Activated T-cell treated with anti-CD3 and anti-CD28 coated beads, Interleukin-2, amount 50 U/mL, for 72 hours (primary cell): ENCODE results near the gene SLC38A8. TPM values are rescaled to one million over a fixed set of nuclear protein-coding genes. Genes with fewer than 3 reads are reported as not detected.

ENCODE experiments used
- ATAC-seq, 2 donors: fragments of 150-1000 bp; cut with Tn5 transposase; replicated peaks in 1 of 2; 2 replicates each; pipeline ENCODE4 v1.10.0; 2021; ENCODE audit warnings: moderate library complexity in 2 of 2, mild to moderate bottlenecking in 1 of 2
- DNase-seq, 2 donors: peaks; one replicate each; pipeline ENCODE4 v3.0.0; 2021 to 2022; ENCODE audit warnings: mixed read lengths in 1 of 2
- H3K27ac Mint-ChIP-seq: one replicate; pipeline ENCODE4 v1.8.0; 2022; ENCODE audit warnings: mild to moderate bottlenecking, moderate library complexity, mixed read lengths
- H3K27me3 Mint-ChIP-seq: one replicate; pipeline ENCODE4 v1.8.0; 2022; ENCODE audit warnings: low read depth, mixed read lengths
- H3K36me3 Mint-ChIP-seq, 2 donors: one replicate each; pipeline ENCODE4 v1.8.0; 2022; ENCODE audit warnings: mixed read lengths in 2 of 2, mild to moderate bottlenecking in 1 of 2; ENCODE audit not compliant: insufficient read depth in 2 of 2
- H3K4me1 Mint-ChIP-seq: one replicate; pipeline ENCODE4 v1.8.0; 2022; ENCODE audit warnings: low read depth, mixed read lengths
- H3K4me3 Mint-ChIP-seq, 2 donors: one replicate each; pipeline ENCODE4 v1.8.0; 2022; ENCODE audit warnings: mild to moderate bottlenecking in 2 of 2, mixed read lengths in 2 of 2, moderate library complexity in 2 of 2
- H3K9me3 Mint-ChIP-seq, 2 donors: one replicate each; pipeline ENCODE4 v1.8.0; 2022; ENCODE audit warnings: mixed read lengths in 2 of 2
- total RNA-seq, 2 donors: library from RNA; stranded (reverse); gene quantifications; one replicate each; pipeline ENCODE4 v1.2.3, GENCODE V29; 2022

Gene SLC38A8
- total RNA-seq, 2 donors from 2014 or later = not detected

- ATAC-seq (no peak), DNase-seq (no peak)
- Mint-ChIP-seq H3K4me3 (no peak overlapping the region), H3K27me3 (no peaks in the 10 kb centered on the region), H3K4me1 (no peaks in the 10 kb centered on the region), H3K9me3 (no peaks in the 10 kb centered on the region), H3K27ac (no peak overlapping the region), H3K36me3 (peaks cover 0 to 5% of the 10 kb centered on the region in 2 donors)
Measured at GRCh38 chr16:84053237-84053636, 10.6 kb upstream of the SLC38A8 start.

- ATAC-seq (no peak), DNase-seq (no peak)
- H3K9me3 Mint-ChIP-seq = no peaks in the 10 kb centered on the region
- H3K4me1 Mint-ChIP-seq = no peaks in the 10 kb centered on the region
- no peak overlapping the region for H3K27ac Mint-ChIP-seq
- H3K27me3 Mint-ChIP-seq = no peaks in the 10 kb centered on the region
- H3K36me3 Mint-ChIP-seq = no peaks in the 10 kb centered on the region
- H3K4me3 Mint-ChIP-seq = no peak overlapping the region
Measured at GRCh38 chr16:84052071-84052622, 9.6 kb upstream of the SLC38A8 start.

GRCh38 chr16:84050316-84050715 is 7.7 kb upstream of the SLC38A8 start:
- no peak overlapping the region for H3K4me3 Mint-ChIP-seq
- no peaks in the 10 kb centered on the region for H3K4me1 Mint-ChIP-seq
- H3K36me3 Mint-ChIP-seq = no peaks in the 10 kb centered on the region
- no peak for ATAC-seq
- no peaks in the 10 kb centered on the region for H3K9me3 Mint-ChIP-seq
- H3K27me3 Mint-ChIP-seq = no peaks in the 10 kb centered on the region
- DNase-seq = no peak
- H3K27ac Mint-ChIP-seq = no peak overlapping the region

GRCh38 chr16:84049403-84050060 is 6.9 kb upstream of the SLC38A8 start:
- ATAC-seq (no peak), DNase-seq (no peak)
- H3K9me3 Mint-ChIP-seq = no peaks in the 10 kb centered on the region
- H3K4me3 Mint-ChIP-seq = no peak overlapping the region
- H3K27me3 Mint-ChIP-seq = peaks cover 1% of the 10 kb centered on the region
- no peaks in the 10 kb centered on the region for H3K36me3 Mint-ChIP-seq
- no peak overlapping the region for H3K27ac Mint-ChIP-seq
- no peaks in the 10 kb centered on the region for H3K4me1 Mint-ChIP-seq

GRCh38 chr16:84048871-84049270 is 6.3 kb upstream of the SLC38A8 start:
- Mint-ChIP-seq H3K4me3 (no peak overlapping the region), H3K27ac (no peak overlapping the region), H3K36me3 (no peaks in the 10 kb centered on the region), H3K4me1 (no peaks in the 10 kb centered on the region), H3K9me3 (no peaks in the 10 kb centered on the region), H3K27me3 (peaks cover 8% of the 10 kb centered on the region)
- DNase-seq = no peak
- ATAC-seq = no peak

GRCh38 chr16:84048270-84048669 is 5.7 kb upstream of the SLC38A8 start:
- no peak for ATAC-seq
- Mint-ChIP-seq H3K36me3 (no peaks in the 10 kb centered on the region), H3K27ac (no peak overlapping the region), H3K4me3 (no peak overlapping the region), H3K9me3 (no peaks in the 10 kb centered on the region), H3K4me1 (no peaks in the 10 kb centered on the region), H3K27me3 (peaks cover 14% of the 10 kb centered on the region)
- DNase-seq = no peak

- Mint-ChIP-seq H3K27me3 (peaks cover 18% of the 10 kb centered on the region), H3K9me3 (no peaks in the 10 kb centered on the region), H3K36me3 (no peaks in the 10 kb centered on the region), H3K4me1 (no peaks in the 10 kb centered on the region), H3K27ac (no peak overlapping the region), H3K4me3 (no peak overlapping the region)
- DNase-seq (no peak), ATAC-seq (no peak)
Measured at GRCh38 chr16:84047626-84048025, 5.0 kb upstream of the SLC38A8 start.

- H3K9me3 Mint-ChIP-seq = no peaks in the 10 kb centered on the region
- ATAC-seq (no peak), DNase-seq (no peak)
- no peak overlapping the region for H3K27ac Mint-ChIP-seq
- H3K4me3 Mint-ChIP-seq = no peak overlapping the region
- H3K27me3 Mint-ChIP-seq = peaks cover 18% of the 10 kb centered on the region
- no peaks in the 10 kb centered on the region for H3K4me1 Mint-ChIP-seq
- no peaks in the 10 kb centered on the region for H3K36me3 Mint-ChIP-seq
Measured at GRCh38 chr16:84047206-84047605, 4.6 kb upstream of the SLC38A8 start.

GRCh38 chr16:84045818-84046470 is 3.3 kb upstream of the SLC38A8 start:
- ATAC-seq = no peak
- H3K9me3 Mint-ChIP-seq = no peaks in the 10 kb centered on the region
- H3K27me3 Mint-ChIP-seq = peaks cover 18% of the 10 kb centered on the region
- no peaks in the 10 kb centered on the region for H3K4me1 Mint-ChIP-seq
- DNase-seq = no peak
- H3K27ac Mint-ChIP-seq = no peak overlapping the region
- no peaks in the 10 kb centered on the region for H3K36me3 Mint-ChIP-seq
- no peak overlapping the region for H3K4me3 Mint-ChIP-seq

- Mint-ChIP-seq H3K27me3 (peaks cover 18% of the 10 kb centered on the region), H3K9me3 (no peaks in the 10 kb centered on the region), H3K27ac (no peak overlapping the region), H3K4me1 (no peaks in the 10 kb centered on the region), H3K36me3 (no peaks in the 10 kb centered on the region), H3K4me3 (no peak overlapping the region)
- ATAC-seq (peak in 1 of 2 donors; percentile 17), DNase-seq (no peak)
Measured at GRCh38 chr16:84045001-84045817, 2.6 kb upstream of the SLC38A8 start.

GRCh38 chr16:84044118-84044488 is 1.5 kb upstream of the SLC38A8 start:
- Mint-ChIP-seq H3K4me1 (no peaks in the 10 kb centered on the region), H3K36me3 (no peaks in the 10 kb centered on the region), H3K27me3 (peaks cover 18% of the 10 kb centered on the region), H3K4me3 (no peak overlapping the region), H3K9me3 (no peaks in the 10 kb centered on the region), H3K27ac (no peak overlapping the region)
- DNase-seq (no peak), ATAC-seq (peak; percentile 9 to 26)

- H3K9me3 Mint-ChIP-seq = no peaks in the 10 kb centered on the region
- H3K27me3 Mint-ChIP-seq = peaks cover 18% of the 10 kb centered on the region
- DNase-seq = no peak
- ATAC-seq = peak; percentile 50 to 62
- no peaks in the 10 kb centered on the region for H3K36me3 Mint-ChIP-seq
- H3K4me3 Mint-ChIP-seq = no peak overlapping the region
- H3K27ac Mint-ChIP-seq = no peak overlapping the region
- H3K4me1 Mint-ChIP-seq = no peaks in the 10 kb centered on the region
Measured at GRCh38 chr16:84043486-84044117, 1.0 kb upstream of the SLC38A8 start.
